GM12878 (cell line): ENCODE results near the gene CHCHD3. TPM values are rescaled to one million over a fixed set of nuclear protein-coding genes. Genes with fewer than 3 reads are reported as not detected.

ENCODE experiments used
- ATAC-seq: fragments of 200-7000 bp; cut with Tn5 transposase; 3 replicates; pipeline ENCODE4 v1.9.1; 2020; ENCODE audit warnings: mild to moderate bottlenecking, moderate library complexity
- BruUV-seq: library from RNA; stranded (reverse); fragments of 400-500 nt; replicated peaks from 2 replicates; lab custom pipeline; 2021; lab: Mats Ljungman, UMichigan
- CTCF ChIA-PET: fragments of 300-600 bp; sonication (Branson Sonifier 250); formaldehyde crosslinking; extraction: SDS; loops from one replicate; lab custom pipeline; 2021; ENCODE audit warnings: inconsistent platforms; lab: Yijun Ruan, JAX
- POLR2A ChIA-PET: fragments of 350-600 bp; formaldehyde crosslinking; extraction: SDS; loops from one replicate; lab custom pipeline; 2021; ENCODE audit warnings: inconsistent platforms; lab: Charles Lee
- RAD21 ChIA-PET: fragments of 300-600 bp; sonication (Branson Sonifier 250); formaldehyde crosslinking; loops from one replicate; lab custom pipeline; 2023; ENCODE audit warnings: antibody characterized with exemption; ENCODE audit not compliant: unreplicated experiment; lab: Charles Lee
- SMC1A ChIA-PET: fragments of 300-600 bp; sonication (Branson Sonifier 250); formaldehyde crosslinking; loops from one replicate; lab custom pipeline; 2023; ENCODE audit not compliant: unreplicated experiment, uncharacterized antibody; lab: Charles Lee
- DNase-seq: peaks from one replicate; pipeline ENCODE4 v3.0.0-alpha.2; 2011; ENCODE audit warnings: low read depth, low spot score
- FAIRE-seq: peaks from 3 replicates; lab custom pipeline; 2011; peaks lifted over from hg19 to GRCh38; lab: Jason Lieb, UNC
- H2AFZ ChIP-seq: 2 replicates; pipeline ENCODE4 v1.6.0; 2011; ENCODE audit warnings: low read depth, low read length, control low read depth; ENCODE audit not compliant: control insufficient read depth
- H3K27ac ChIP-seq: 2 replicates; pipeline ENCODE4 v1.5.1; 2011; ENCODE audit warnings: control low read depth; ENCODE audit not compliant: control insufficient read depth, insufficient read depth
- H3K27me3 ChIP-seq, 2 experiments: replicated peaks in 1 of 2; 2 replicates each; pipeline versions ENCODE4 v1.6.0 to v1.6.1; 2011; ENCODE audit warnings: low read length in 1 of 2; ENCODE audit not compliant: control insufficient read depth in 2 of 2, insufficient read depth in 2 of 2
- H3K36me3 ChIP-seq, 2 experiments: 2 replicates each; pipeline ENCODE4 v1.5.1; 2011; ENCODE audit warnings: low read length in 1 of 2; ENCODE audit not compliant: control insufficient read depth in 2 of 2, insufficient read depth in 2 of 2
- H3K4me1 ChIP-seq: 2 replicates; pipeline ENCODE4 v1.6.1; 2011; ENCODE audit warnings: mild to moderate bottlenecking, low read length, moderate library complexity, mixed read lengths; ENCODE audit not compliant: control insufficient read depth, insufficient read depth
- H3K4me2 ChIP-seq: 2 replicates; pipeline ENCODE4 v1.6.0; 2011; ENCODE audit warnings: control low read depth; ENCODE audit not compliant: control insufficient read depth, insufficient read depth
- H3K4me3 ChIP-seq: fragments of 200-600 bp; sonication (generic); 2 replicates; pipeline ENCODE4 v1.5.1; 2016
- H3K79me2 ChIP-seq: 2 replicates; pipeline ENCODE4 v1.6.0; 2011; ENCODE audit warnings: low read length; ENCODE audit not compliant: control insufficient read depth, insufficient read depth
- H3K9ac ChIP-seq: 2 replicates; pipeline ENCODE4 v1.8.0; 2011; ENCODE audit warnings: low read length, control low read depth, mixed read lengths; ENCODE audit not compliant: control insufficient read depth, insufficient read depth
- H3K9me3 ChIP-seq: replicated peaks from 3 replicates; pipeline ENCODE4 v1.5.1; 2011; ENCODE audit warnings: mild to moderate bottlenecking, low read length; ENCODE audit not compliant: control insufficient read depth, insufficient read depth
- H4K20me1 ChIP-seq: 2 replicates; pipeline ENCODE4 v1.6.0; 2011; ENCODE audit not compliant: control insufficient read depth, insufficient read depth
- ETV6 ChIP-seq, 2 experiments: fragments of 450-650 bp in 1 of 2; IDR thresholded peaks in 1 of 2; conservative IDR thresholded peaks in 1 of 2; 2 replicates each; pipeline ENCODE4 v1.6.1; 2014; ENCODE audit warnings: antibody characterized with exemption in 1 of 2, borderline replicate concordance in 1 of 2, low read depth in 1 of 2, mild to moderate bottlenecking in 1 of 2, moderate library complexity in 1 of 2
- MYB ChIP-seq: fragments of 150-350 bp; IDR thresholded peaks from 2 replicates; pipeline ENCODE4 v1.6.1; 2014; ENCODE audit warnings: mild to moderate bottlenecking, low read depth, low read length, borderline replicate concordance
- NFIC ChIP-seq: IDR thresholded peaks from 2 replicates; pipeline ENCODE4 v1.6.1; 2012; ENCODE audit warnings: low read depth, mild to moderate bottlenecking, inconsistent platforms, low read length, moderate library complexity
- PAX8 ChIP-seq: fragments of 450-650 bp; IDR thresholded peaks from 2 replicates; pipeline ENCODE4 v1.6.1; 2017; ENCODE audit warnings: mild to moderate bottlenecking, moderate library complexity
- RB1 ChIP-seq: fragments of 450-650 bp; formaldehyde crosslinking; IDR thresholded peaks from 2 replicates; pipeline ENCODE4 v1.6.1; 2017; ENCODE audit warnings: mild to moderate bottlenecking, borderline replicate concordance
- RBBP5 ChIP-seq: fragments of 200-600 bp; sonication (generic); conservative IDR thresholded peaks from 2 replicates; pipeline ENCODE4 v1.6.1; 2016
- RCOR1 ChIP-seq: conservative IDR thresholded peaks from 2 replicates; pipeline ENCODE4 v1.6.1; 2012; ENCODE audit warnings: low read depth, low read length, improper control_type of control experiment
- RELA ChIP-seq: fragments of 450-650 bp; IDR thresholded peaks from 2 replicates; pipeline ENCODE4 v1.8.0; 2014; ENCODE audit warnings: borderline replicate concordance; ENCODE audit not compliant: partially characterized antibody
- SMARCA5 ChIP-seq: fragments of 450-650 bp; IDR thresholded peaks from 2 replicates; pipeline ENCODE4 v1.6.1; 2017; ENCODE audit warnings: mild to moderate bottlenecking
- WGBS: methylation state at CpG from one replicate; pipeline ENCODE4 v1.1.6; 2016; ENCODE audit warnings: low lambda C conversion rate; ENCODE audit not compliant: insufficient replicate concordance, insufficient coverage; ENCODE audit errors: missing lambda C conversion rate; 5-methylcytosine and 5-hydroxymethylcytosine counted together
- in situ Hi-C: fragments of 300-500 bp; cut with MboI; formaldehyde crosslinking; loops from 9 replicates; pipeline ENCODE4 v1.14.3; 2018; ENCODE audit warnings: mixed read lengths
- intact Hi-C: fragments of 100-400 bp; cut with micrococcal nuclease; formaldehyde crosslinking; loops from one replicate; pipeline ENCODE4 v1.14.2; 2022; ENCODE audit not compliant: unreplicated experiment
- polyA plus RNA-seq, 11 experiments: library from polyadenylated mRNA; depleted of rRNA in 4 of 11; unstranded in 6 of 11; stranded (reverse) in 5 of 11; fragments of >200 nt; fragmentation: Nextera tagmentation in 4 of 11; fragmentation: Illumina TruSeq in 1 of 11; extraction: Ambion mirVana in 4 of 11; extraction: Trizol in 1 of 11; gene quantifications; 1 replicate in 1 of 11; 2 replicates in 10 of 11; pipeline versions ENCODE4 v1.2.1 to v1.2.3, GENCODE V29; 2011 to 2016; ENCODE audit warnings: inconsistent platforms in 2 of 11, missing spikeins in 2 of 11, low read depth in 1 of 11
- total RNA-seq, 4 experiments: library from RNA; depleted of rRNA in 3 of 4; stranded (reverse); fragments of >200 nt in 3 of 4; fragmentation: Illumina TruSeq in 1 of 4; extraction: Trizol in 1 of 4; gene quantifications; 2 replicates each; pipeline versions ENCODE4 v1.2.1 to v1.2.3, GENCODE V29; 2013 to 2021
- TF ChIP-seq, protein P1 (sequence below): fragments of 450-650 bp; IDR thresholded peaks from 2 replicates; pipeline ENCODE4 v1.6.1; 2017; ENCODE audit warnings: mild to moderate bottlenecking, low read depth, inconsistent platforms; ENCODE audit not compliant: poor library complexity, severe bottlenecking
- TF ChIP-seq, protein P2 (sequence below): fragments of 450-650 bp; IDR thresholded peaks from 2 replicates; pipeline ENCODE4 v1.6.1; 2017; ENCODE audit warnings: low read depth, mild to moderate bottlenecking, moderate library complexity

Gene CHCHD3
- total and polyA plus RNA-seq, 10 of the 15 experiments (the other 5 are each of a cell fraction or from before 2014, with no cell fraction given), result 38.3 to 178 (median 96.2) TPM

DNA sequence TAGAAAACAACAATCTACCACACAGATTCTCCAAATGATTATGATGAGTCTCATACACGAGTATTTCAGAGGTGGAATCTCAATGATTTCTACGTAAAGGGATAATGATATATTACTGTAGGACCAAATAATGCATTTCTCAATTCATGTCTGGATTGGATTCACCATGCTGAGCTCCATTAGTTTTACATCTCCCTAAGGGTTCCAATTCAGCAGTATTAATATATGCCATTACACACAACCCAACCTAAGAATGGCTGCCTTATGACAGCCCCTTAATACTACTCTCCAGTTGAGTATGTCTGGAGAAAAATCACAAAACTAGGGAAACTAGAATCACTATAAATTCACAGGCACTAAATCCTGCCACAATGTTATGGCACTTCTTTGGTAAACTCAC lies 271.3 kb downstream of the CHCHD3 start:
- no peak for TF ChIP-seq RCOR1
- TF ChIP-seq, all 136 proteins: peak for 0
- Histone ChIP-seq H3K79me2 (no peaks in the 10 kb centered on the region), H3K9me3 (no peaks in the 10 kb centered on the region), H3K4me3 (no peak overlapping the region), H2AFZ (no peak overlapping the region), H3K36me3 (no peaks in the 10 kb centered on the region), H3K27me3 (no peaks in the 10 kb centered on the region), H3K9ac (no peak overlapping the region), H3K4me2 (no peak overlapping the region), H3K27ac (no peak overlapping the region), H3K4me1 (no peaks in the 10 kb centered on the region), H4K20me1 (no peaks in the 10 kb centered on the region)
- intact Hi-C loops, result no loop called here
- no peak for DNase-seq
- ChIA-PET CTCF (no interaction called here), SMC1A (interaction anchor here (1.0 kb wide), 1 partner anchor 272 kb away, joined by 3 read pairs; no protein-coding TSS in a partner anchor), RAD21 (no interaction called here), POLR2A (no interaction called here)
- FAIRE-seq, result no peak
- BruUV-seq, result no TSS peak
- in situ Hi-C loops, result no loop called here
- 98% methylated on average over 2 of the region's 2 CpGs for WGBS
- no peak for ATAC-seq

DNA sequence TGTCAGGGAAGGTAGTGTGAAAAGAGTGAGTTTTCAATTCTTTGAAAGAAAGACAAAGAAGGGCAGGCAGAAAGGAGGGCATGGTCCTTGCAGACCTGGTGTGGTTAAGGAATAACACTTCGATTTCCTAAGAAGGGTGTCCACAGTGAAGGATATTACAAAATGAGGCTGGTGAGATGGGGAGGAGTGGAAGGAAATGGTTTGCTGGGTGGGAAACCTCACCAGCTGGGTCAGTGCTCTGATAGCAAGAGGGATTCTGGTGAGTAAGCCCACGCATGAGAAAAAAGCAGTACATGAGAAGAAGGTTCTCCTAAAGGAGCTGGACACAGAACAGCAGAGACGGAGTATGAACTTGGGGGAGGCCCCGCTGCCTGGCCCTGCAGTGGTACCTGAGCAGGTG lies 275.1 kb downstream of the CHCHD3 start:
- H2AFZ ChIP-seq, result no peak overlapping the region
- DNase-seq (no peak), ATAC-seq (no peak), FAIRE-seq (no peak)
- no peak overlapping the region for H3K4me2 ChIP-seq
- H3K9me3 ChIP-seq, result no peaks in the 10 kb centered on the region
- H3K4me3 ChIP-seq, result no peak overlapping the region
- H3K27ac ChIP-seq, result no peak overlapping the region
- 95% methylated on average over 4 of the region's 4 CpGs for WGBS
- no peaks in the 10 kb centered on the region for H4K20me1 ChIP-seq
- intact Hi-C loops (no loop called here), in situ Hi-C loops (no loop called here)
- ChIA-PET SMC1A (interaction anchor here (1.0 kb wide), 1 partner anchor 12 kb away, joined by 3 read pairs; no protein-coding TSS in a partner anchor), RAD21 (no interaction called here), POLR2A (no interaction called here), CTCF (no interaction called here)
- no peaks in the 10 kb centered on the region for H3K79me2 ChIP-seq
- H3K9ac ChIP-seq, result no peak overlapping the region
- no peaks in the 10 kb centered on the region for H3K27me3 ChIP-seq
- no peaks in the 10 kb centered on the region for H3K36me3 ChIP-seq
- H3K4me1 ChIP-seq, result no peaks in the 10 kb centered on the region
- BruUV-seq, result no TSS peak
- TF ChIP-seq RB1, result no peak
- TF ChIP-seq MYB, result no peak
- TF ChIP-seq RBBP5, result no peak
- no peak for TF ChIP-seq PAX8
- TF ChIP-seq RELA, result no peak
- TF ChIP-seq, protein P1, sequence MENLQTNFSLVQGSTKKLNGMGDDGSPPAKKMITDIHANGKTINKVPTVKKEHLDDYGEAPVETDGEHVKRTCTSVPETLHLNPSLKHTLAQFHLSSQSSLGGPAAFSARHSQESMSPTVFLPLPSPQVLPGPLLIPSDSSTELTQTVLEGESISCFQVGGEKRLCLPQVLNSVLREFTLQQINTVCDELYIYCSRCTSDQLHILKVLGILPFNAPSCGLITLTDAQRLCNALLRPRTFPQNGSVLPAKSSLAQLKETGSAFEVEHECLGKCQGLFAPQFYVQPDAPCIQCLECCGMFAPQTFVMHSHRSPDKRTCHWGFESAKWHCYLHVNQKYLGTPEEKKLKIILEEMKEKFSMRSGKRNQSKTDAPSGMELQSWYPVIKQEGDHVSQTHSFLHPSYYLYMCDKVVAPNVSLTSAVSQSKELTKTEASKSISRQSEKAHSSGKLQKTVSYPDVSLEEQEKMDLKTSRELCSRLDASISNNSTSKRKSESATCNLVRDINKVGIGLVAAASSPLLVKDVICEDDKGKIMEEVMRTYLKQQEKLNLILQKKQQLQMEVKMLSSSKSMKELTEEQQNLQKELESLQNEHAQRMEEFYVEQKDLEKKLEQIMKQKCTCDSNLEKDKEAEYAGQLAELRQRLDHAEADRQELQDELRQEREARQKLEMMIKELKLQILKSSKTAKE, result no peak
- no peak for TF ChIP-seq NFIC
- no peak for TF ChIP-seq SMARCA5
- TF ChIP-seq ETV6 (conservative IDR thresholded peaks at IDR 0.05 in 1 of 2, IDR thresholded peaks at IDR 0.05 in 1 of 2; ENCODE audit: borderline replicate concordance in 1 of 2, low read depth in 1 of 2), result no peak
- TF ChIP-seq, protein P2, sequence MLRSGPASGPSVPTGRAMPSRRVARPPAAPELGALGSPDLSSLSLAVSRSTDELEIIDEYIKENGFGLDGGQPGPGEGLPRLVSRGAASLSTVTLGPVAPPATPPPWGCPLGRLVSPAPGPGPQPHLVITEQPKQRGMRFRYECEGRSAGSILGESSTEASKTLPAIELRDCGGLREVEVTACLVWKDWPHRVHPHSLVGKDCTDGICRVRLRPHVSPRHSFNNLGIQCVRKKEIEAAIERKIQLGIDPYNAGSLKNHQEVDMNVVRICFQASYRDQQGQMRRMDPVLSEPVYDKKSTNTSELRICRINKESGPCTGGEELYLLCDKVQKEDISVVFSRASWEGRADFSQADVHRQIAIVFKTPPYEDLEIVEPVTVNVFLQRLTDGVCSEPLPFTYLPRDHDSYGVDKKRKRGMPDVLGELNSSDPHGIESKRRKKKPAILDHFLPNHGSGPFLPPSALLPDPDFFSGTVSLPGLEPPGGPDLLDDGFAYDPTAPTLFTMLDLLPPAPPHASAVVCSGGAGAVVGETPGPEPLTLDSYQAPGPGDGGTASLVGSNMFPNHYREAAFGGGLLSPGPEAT, result no peak
